Measurements from ENCODE around the gene NPDC1. TPM values are rescaled to one million over a fixed set of nuclear protein-coding genes. Genes with fewer than 3 reads are reported as not detected.

NPDC1 gene
- total RNA-seq, 2 donors from 2014 or later = 11.2 to 41.7 TPM

DNA sequence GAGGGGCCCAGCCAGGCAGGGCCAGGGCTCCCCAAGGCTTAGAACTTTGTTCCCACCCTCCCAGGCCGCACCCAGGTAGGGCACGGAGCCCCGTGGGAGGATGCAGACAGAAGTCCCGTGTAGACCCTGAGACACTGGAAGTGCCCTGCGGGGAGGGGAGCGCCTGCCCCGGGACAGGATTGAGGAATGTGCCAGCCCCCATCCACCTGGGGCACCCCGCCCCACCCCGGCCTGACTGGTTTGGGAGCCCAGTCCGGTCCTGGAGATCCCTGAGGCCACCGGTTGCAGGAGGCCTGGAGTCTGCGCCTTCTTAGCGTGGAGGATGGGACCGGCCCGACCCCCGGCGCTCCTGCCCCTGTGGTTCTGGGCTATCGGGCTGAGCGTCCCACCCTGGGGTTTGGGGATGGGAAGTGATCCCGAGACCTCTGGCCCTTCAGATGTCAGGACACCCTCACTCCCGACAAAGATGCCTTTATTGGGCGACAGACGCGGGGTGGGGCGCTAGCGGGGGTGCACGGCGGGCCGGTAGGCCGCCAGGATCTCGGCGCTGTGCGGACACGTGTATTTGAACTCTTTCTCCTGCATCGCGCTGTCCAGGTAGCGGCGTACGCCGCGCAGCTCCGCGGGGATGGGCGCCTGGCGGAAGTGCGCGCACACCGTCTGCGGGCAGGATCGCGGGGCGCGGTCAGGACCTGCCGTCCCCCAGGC lies 51.6 kb downstream of the NPDC1 start:
- Mint-ChIP-seq H3K9me3 (no peaks in the 10 kb centered on the region), H3K4me1 (ENCODE audit: low read depth in 2 of 2) (peaks cover 34 to 42% of the 10 kb centered on the region in 2 donors), H3K27ac (peak overlapping the region; percentile 59 to 67), H3K36me3 (no peaks in the 10 kb centered on the region), H3K4me3 (peak overlapping the region; percentile 81), H3K27me3 (peaks cover 0 to 2% of the 10 kb centered on the region in 2 donors)
- DNase-seq (ENCODE audit: low spot score) (no peak), ATAC-seq (no peak)

DNA sequence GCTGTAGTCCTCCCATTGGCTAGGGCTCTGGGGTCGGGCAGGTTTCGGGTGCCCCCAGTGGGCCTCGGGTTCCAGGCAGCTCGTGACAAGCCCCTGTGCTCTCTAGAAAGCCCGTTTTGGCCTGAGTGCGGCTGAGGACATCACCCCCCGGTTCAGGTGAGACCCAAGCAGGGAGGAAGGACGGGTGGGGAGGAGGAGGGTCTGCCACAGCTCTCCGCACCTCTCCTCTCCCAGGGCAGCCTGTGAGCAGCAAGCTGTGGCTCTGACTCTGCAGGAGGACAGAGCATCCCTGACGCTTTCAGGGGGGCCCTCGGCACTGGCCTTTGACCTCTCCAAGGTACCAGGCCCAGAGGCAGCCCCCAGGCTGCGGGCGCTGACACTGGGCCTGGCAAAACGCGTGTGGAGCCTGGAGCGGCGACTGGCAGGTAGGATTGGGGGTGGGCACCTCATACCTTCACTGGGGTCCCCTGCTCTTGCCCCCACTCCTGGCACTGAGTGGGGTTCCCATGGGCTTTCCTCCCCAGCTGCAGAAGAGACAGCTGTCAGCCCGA lies 53.1 kb downstream of the NPDC1 start:
- no peaks in the 10 kb centered on the region for H3K9me3 Mint-ChIP-seq
- H3K27ac Mint-ChIP-seq = peak overlapping the region; percentile 67 to 70
- H3K4me1 Mint-ChIP-seq (ENCODE audit: low read depth in 2 of 2) = peaks cover 23 to 33% of the 10 kb centered on the region in 2 donors
- DNase-seq (ENCODE audit: low spot score) (no peak), ATAC-seq (no peak)
- H3K36me3 Mint-ChIP-seq = no peaks in the 10 kb centered on the region
- peaks cover 0 to 2% of the 10 kb centered on the region in 2 donors for H3K27me3 Mint-ChIP-seq
- H3K4me3 Mint-ChIP-seq = peak overlapping the region; percentile 81

DNA sequence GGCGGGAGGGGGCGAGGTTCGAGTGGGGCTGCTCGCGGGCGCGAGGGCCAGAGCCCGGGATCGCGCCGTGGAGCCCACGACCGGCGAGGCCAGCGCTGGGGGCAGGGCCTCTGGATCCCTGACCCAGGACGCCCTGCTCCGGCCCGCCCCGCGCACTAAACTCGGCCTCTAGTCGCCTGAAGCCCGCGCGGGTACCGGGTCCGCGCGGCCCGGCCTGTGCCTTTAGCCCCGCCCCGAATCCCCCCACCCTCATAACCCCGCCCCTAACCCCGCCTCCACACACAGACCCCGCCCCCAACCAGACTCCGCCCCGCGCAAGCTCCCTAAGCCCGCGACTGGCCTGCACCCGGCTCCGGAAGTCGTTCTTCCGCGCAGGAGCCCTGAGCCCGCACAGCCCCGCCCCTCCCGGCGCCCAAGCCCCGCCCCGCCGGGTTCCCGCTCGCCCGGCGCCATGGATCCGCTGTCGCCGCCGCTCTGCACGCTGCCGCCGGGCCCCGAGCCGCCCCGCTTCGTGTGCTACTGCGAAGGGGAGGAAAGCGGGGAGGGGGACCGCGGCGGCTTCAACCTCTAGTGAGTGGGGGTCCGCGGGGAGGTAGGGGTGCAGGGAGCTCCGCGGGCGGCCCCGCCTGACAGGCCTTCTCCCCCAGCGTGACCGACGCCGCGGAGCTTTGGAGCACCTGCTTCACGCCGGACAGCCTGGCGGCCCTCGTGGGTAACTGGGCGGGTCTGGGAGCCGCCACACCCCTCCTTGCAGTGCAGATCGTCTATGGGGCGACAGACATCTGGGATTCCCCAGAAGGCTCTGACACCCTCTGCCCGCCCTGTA lies 53.8 kb downstream of the NPDC1 start, which contains the start of gene PAXX:
TSS of gene PAXX (plus strand) at position 430 of the 826 bp plus-strand sequence. CDS start at position 452, 22 bp downstream.
- no peaks in the 10 kb centered on the region for H3K36me3 Mint-ChIP-seq
- peak; percentile 96 for DNase-seq (ENCODE audit: low spot score)
- peak within 1 kb of the TSS; percentile 80 to 88 for H3K27ac Mint-ChIP-seq
- peaks cover 18 to 27% of the 10 kb centered on the region in 2 donors for H3K4me1 Mint-ChIP-seq (ENCODE audit: low read depth in 2 of 2)
- peak within 1 kb of the TSS; percentile 81 for H3K4me3 Mint-ChIP-seq
- peak; percentile 91 to 94 for ATAC-seq
- H3K9me3 Mint-ChIP-seq = no peaks in the 10 kb centered on the region
- peaks cover 0 to 2% of the 10 kb centered on the region in 2 donors for H3K27me3 Mint-ChIP-seq

DNA sequence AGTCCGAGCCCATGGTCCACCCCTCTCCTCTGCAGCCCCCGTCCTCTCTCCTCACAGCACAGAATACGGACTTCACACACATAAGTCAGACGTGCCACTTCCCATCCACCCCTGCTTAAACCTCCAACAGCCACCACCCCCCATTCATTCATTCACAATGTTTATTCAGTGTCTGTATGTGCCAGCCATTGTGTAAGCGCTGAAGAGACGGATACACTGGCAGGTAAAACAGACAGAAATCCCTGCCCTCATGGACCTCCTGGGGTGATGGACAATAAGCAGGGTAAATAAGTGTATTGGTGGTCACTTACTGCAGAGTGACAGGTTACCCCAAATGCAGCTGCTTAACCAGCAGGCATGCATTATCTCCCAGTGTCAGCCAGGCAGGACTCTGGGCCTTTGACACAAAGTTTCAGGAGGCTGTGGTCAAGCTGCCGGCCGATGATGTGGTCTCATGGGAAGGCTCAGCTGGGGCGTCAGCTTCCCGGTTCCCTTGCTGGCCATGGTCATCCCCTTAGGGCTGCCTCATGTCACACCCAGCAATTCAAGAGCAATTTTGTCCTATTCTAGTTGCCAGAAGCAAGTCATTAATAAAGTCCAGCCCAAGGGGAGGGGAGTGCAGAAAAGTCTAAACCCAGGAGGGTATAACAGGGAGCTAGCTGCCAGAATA lies 55.6 kb downstream of the NPDC1 start:
- ATAC-seq (no peak), DNase-seq (ENCODE audit: low spot score) (no peak)
- Mint-ChIP-seq H3K27ac (peak overlapping the region; percentile 60 to 80), H3K4me3 (peak overlapping the region; percentile 81), H3K36me3 (no peaks in the 10 kb centered on the region), H3K27me3 (peaks cover 0 to 2% of the 10 kb centered on the region in 2 donors), H3K4me1 (ENCODE audit: low read depth in 2 of 2) (peaks cover 18 to 24% of the 10 kb centered on the region in 2 donors), H3K9me3 (no peaks in the 10 kb centered on the region)

Other genes starting within 250 kb of the NPDC1 start
- gene CCDC183, start 249.8 kb downstream of the NPDC1 start, total RNA-seq = under 1 TPM; 0.38 to 0.45 TPM
- gene RABL6, start 238.2 kb downstream of the NPDC1 start, total RNA-seq = 100 to 1,000 TPM in 1 of 2 donors, 10 to 100 TPM in 1; 74.1 to 151 TPM
- 10 to 100 TPM in 1 of 2 donors, 1 to 10 TPM in 1; 7.8 to 11.2 TPM for gene AJM1, start 203.7 kb downstream of the NPDC1 start, total RNA-seq
- 100 to 1,000 TPM in 1 of 2 donors, 10 to 100 TPM in 1; 71.5 to 108 TPM for gene PHPT1, start 196.8 kb downstream of the NPDC1 start, total RNA-seq
- 10 to 100 TPM; 16.0 to 17.2 TPM for gene MAMDC4, start 193.8 kb downstream of the NPDC1 start, total RNA-seq
- gene EDF1, start 179.9 kb downstream of the NPDC1 start, total RNA-seq = 100 to 1,000 TPM; 299 to 453 TPM
- 100 to 1,000 TPM in 1 of 2 donors, 10 to 100 TPM in 1; 55.7 to 107 TPM for gene TRAF2, start 159.7 kb downstream of the NPDC1 start, total RNA-seq
- 100 to 1,000 TPM; 102 to 155 TPM for gene FBXW5, start 101.4 kb downstream of the NPDC1 start, total RNA-seq
- gene C8G, start 100.9 kb downstream of the NPDC1 start, total RNA-seq = 1 to 10 TPM; 2.4 to 2.5 TPM
- 1 to 10 TPM; 2.0 to 2.2 TPM for gene LCN12, start 93.9 kb downstream of the NPDC1 start, total RNA-seq
- gene PTGDS, start 68.7 kb downstream of the NPDC1 start, total RNA-seq = 1 to 10 TPM; 1.7 to 4.4 TPM
- under 1 TPM in 1 of 2 donors, not detected in 1; 0.21 TPM for gene LCNL1, start 63.2 kb downstream of the NPDC1 start, total RNA-seq
- gene PAXX, start 53.8 kb downstream of the NPDC1 start, total RNA-seq = 100 to 1,000 TPM in 1 of 2 donors, 10 to 100 TPM in 1; 64.0 to 118 TPM
- gene CLIC3, start 49.6 kb downstream of the NPDC1 start, total RNA-seq = 10 to 100 TPM in 1 of 2 donors, 1 to 10 TPM in 1; 4.3 to 38.2 TPM
- gene ABCA2, start 17.9 kb downstream of the NPDC1 start, total RNA-seq = 100 to 1,000 TPM in 1 of 2 donors, 10 to 100 TPM in 1; 77.6 to 109 TPM
- 10 to 100 TPM; 10.0 to 17.8 TPM for gene FUT7, start 14.1 kb downstream of the NPDC1 start, total RNA-seq
- gene ENTPD2, start 7.9 kb upstream of the NPDC1 start, total RNA-seq = not detected
- gene SAPCD2, start 24.4 kb upstream of the NPDC1 start, total RNA-seq = 10 to 100 TPM in 1 of 2 donors, 1 to 10 TPM in 1; 9.5 to 20.8 TPM
- gene UAP1L1, start 31.3 kb upstream of the NPDC1 start, total RNA-seq = 10 to 100 TPM; 19.9 to 22.0 TPM
- gene MAN1B1, start 40.8 kb upstream of the NPDC1 start, total RNA-seq = 10 to 100 TPM; 34.1 to 55.8 TPM
- gene DPP7, start 68.6 kb upstream of the NPDC1 start, total RNA-seq = 100 to 1,000 TPM; 188 to 310 TPM
- gene GRIN1, start 93.0 kb upstream of the NPDC1 start, total RNA-seq = under 1 TPM in 1 of 2 donors, not detected in 1; 0.11 TPM
- gene LRRC26, start 123.9 kb upstream of the NPDC1 start, total RNA-seq = not detected
- not detected for gene TMEM210, start 125.9 kb upstream of the NPDC1 start, total RNA-seq
- 10 to 100 TPM; 75.5 to 98.1 TPM for gene ANAPC2, start 142.4 kb upstream of the NPDC1 start, total RNA-seq
- 10 to 100 TPM; 78.3 to 91.4 TPM for gene SSNA1, start 142.5 kb upstream of the NPDC1 start, total RNA-seq
- gene TPRN, start 154.6 kb upstream of the NPDC1 start, total RNA-seq = 10 to 100 TPM in 1 of 2 donors, 1 to 10 TPM in 1; 9.0 to 19.1 TPM
- gene TMEM203, start 159.5 kb upstream of the NPDC1 start, total RNA-seq = 10 to 100 TPM; 25.0 to 43.9 TPM
- 10 to 100 TPM; 33.0 to 81.9 TPM for gene NDOR1, start 159.5 kb upstream of the NPDC1 start, total RNA-seq
- 1 to 10 TPM; 1.4 to 1.9 TPM for gene RNF208, start 176.1 kb upstream of the NPDC1 start, total RNA-seq
- gene CYSRT1, start 179.0 kb upstream of the NPDC1 start, total RNA-seq = under 1 TPM; 0.29 to 0.33 TPM
- gene RNF224, start 181.3 kb upstream of the NPDC1 start, total RNA-seq = not detected
- not detected for gene SLC34A3, start 184.7 kb upstream of the NPDC1 start, total RNA-seq
- gene TUBB4B, start 195.1 kb upstream of the NPDC1 start, total RNA-seq = 100 to 1,000 TPM; 332 to 432 TPM
- gene STPG3, start 205.1 kb upstream of the NPDC1 start, total RNA-seq = not detected
- gene NELFB, start 209.2 kb upstream of the NPDC1 start, total RNA-seq = 10 to 100 TPM; 58.8 to 90.3 TPM
- 10 to 100 TPM; 31.1 to 38.4 TPM for gene TOR4A, start 231.5 kb upstream of the NPDC1 start, total RNA-seq